Endometrium (tissue), 2 donors: ENCODE results near the gene MAP1LC3A.

Source experiments
- FAIRE-seq: peaks from 2 replicates; lab custom pipeline; 2012; peaks lifted over from hg19 to GRCh38; lab: Jason Lieb, UNC
- donor health status: control.
- donor health status: control.

The MAP1LC3A gene

DNA sequence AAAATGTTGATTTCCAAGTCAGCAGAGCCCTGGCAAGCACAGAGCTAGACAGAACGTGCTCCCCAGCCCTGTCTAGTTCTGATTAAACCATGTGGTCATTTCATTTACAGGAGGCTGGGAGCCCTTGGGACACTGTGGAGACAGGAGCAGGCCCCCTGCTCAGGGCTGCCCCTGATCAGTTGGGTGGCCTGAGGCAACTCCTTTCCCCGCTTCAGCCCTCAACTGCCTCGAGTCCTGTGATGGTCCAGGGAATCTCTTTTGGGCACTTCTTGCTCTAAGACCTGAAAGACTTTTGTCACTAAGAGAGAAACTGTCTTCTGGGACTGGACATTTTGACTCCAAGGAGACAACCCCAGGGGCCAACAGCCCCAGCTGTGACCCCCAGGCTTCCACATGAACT lies 28.8 kb upstream of the MAP1LC3A start:
- no peak for FAIRE-seq

DNA sequence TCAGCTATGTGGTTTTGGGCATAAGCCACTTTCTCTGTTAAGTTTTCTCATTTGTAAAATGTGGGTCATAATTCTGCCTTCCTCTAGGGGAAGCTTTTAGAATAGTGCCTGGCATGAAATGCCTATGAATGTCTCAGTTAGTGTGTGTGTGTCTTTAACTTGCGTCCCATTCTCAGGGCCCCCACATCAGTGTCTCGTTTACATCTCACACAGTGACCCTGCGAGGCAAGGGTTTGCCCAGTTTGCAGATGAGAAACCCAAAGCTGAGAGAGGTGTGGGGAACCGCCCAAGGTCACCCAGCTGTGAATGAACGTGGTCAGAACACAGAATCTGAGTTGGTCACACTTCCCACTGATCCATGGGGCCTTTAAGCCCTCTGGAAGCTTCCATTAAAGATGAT lies 28.2 kb upstream of the MAP1LC3A start:
- no peak for FAIRE-seq

DNA sequence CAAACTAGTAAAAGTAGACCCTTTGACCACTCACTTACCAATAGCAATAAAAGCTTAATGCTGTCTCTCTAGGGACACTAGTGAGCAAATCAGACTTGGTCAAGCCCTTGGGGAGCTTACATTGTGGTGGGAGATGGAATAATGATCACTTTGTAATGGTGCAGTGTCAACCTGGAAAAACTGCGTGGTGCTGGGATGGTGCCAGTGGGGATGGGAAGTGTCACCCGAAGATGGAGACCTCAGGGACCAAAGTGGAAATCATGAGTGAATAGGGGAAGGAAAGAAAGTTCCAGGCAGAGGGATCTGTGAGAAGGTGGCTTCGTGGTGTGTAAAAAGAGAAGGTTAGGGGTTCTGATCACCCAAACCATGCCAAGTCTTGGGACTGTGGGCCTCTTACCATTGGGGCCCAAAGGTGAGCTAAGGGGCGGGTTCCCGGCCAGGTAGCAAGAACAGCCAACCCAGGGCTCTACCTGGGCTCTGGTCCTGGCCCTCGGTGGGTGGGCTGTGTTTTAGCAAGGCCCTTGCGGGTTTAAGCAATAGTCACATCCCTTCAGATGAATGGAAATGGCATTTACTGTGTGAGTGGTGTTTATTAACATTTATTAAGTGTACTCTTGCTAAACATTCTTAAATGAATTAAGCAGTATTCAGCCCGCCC lies 26.8 kb upstream of the MAP1LC3A start:
- FAIRE-seq = no peak

DNA sequence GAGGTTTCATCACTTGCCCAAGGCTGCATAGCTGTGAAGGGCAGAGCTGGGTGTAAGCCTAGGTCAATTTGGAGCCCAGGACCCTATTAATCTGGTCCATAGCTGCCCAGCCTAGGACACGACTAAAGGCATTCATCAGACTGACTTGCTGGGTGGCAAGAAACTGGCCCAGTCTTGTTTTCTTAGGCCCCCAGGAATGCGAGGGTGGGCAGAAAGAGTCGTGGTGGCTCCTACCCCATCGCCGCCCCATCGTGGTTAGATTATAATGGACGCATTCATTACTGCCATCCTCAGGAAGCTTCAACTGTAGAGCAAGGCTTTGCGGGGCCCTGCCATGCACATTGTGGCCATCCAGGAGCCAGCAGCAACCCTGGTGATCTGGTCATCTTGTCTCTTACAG lies 26.2 kb upstream of the MAP1LC3A start:
- no peak for FAIRE-seq

DNA sequence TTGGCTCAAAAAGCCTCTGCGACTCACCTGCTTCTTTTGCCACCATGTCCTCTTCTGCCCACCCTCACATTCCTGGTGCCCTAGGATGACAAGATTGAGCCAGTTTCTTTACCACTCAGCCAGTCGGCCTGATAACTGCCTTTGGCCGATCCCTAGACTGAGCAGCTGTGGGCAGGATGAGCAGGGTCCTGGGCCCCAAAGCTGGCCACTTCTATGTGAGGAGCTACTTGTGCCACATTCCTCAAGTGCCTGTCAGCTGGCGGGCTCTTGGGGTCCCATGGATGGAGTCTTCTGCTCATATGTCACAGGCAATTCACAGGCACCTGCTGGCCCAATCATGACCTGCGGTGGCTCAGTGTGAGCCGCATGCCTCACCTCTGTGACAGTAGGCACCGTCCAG lies 25.8 kb upstream of the MAP1LC3A start:
- no peak for FAIRE-seq

DNA sequence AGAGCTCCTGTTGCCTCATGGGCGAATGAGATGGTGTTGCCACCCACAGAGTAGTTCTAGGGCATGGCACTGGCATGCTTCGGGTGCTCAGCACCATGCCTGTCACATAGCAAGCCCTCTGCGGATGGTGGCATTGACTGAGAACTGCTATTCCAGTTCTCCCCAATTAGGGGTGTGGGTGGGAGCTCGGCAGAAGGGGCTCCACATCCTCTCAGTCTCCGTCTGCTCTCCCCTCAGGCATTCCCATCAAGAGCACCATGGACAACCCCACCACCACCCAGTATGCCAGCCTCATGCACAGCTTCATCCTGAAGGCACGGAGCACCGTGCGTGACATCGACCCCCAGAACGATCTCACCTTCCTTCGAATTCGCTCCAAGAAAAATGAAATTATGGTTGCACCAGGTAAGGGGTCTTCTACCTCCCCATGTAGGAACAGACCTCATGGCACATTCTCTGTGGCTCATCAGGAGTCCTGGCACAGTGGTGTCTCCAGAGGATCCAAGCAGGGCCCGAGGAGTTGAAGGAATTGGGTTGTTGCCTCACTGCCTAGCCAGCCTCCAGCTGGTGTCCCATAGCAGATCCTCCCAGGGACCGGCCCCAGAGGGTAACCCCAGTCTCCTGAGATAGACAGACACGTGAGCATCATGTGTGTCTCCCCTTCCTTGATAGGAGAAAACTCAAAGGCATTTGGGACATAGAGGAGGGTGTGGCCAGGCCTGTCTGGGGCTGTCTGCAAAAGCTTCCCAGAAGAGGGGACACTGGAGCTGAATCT lies 23.9 kb upstream of the MAP1LC3A start:
- no peak for FAIRE-seq

DNA sequence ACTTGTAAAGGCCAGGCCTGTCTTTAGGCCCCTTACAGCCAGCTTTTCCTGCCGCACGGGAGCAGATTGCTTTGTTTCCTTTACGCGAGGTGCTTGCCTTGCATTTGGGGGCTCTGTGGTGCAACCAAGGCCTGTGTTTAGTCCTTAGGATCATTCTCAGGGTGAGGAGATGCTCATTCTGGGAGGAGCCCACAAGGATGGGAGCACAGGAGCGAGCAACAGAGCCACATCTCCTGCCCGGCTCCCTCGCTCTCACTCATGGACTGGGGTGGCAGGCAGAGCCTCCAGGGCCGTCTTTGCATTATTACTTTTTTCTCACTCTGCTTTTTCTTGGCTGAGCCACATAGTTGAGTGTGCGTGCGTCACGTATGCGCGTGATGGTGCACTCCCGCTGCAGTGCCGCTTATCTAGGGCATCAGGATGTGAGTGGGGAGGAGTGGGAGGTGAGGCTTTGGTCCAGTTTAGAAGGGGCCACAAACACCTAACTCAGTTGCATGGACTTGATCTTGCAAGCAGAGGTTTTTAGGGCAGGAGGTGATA lies 23.1 kb upstream of the MAP1LC3A start:
- no peak for FAIRE-seq

DNA sequence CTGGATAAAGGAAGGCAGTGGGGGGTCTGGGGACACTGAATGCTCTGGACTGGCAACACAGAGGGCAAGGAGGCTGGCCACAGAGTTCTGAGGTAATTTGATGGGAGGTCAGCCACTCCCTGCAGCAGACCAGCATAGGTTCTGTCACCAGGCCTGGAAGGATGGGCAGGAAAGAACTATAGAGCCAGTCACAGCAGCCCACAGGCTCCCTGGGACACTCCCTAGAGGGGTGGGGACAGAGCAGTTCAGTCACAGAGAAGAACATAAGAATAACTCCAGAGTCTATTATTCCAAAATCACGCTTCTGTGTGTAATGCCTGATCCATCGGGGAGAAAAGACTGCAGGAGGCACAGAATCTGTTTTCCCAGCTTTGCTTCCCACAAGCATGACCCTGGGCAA lies 22.7 kb upstream of the MAP1LC3A start:
- no peak for FAIRE-seq

DNA sequence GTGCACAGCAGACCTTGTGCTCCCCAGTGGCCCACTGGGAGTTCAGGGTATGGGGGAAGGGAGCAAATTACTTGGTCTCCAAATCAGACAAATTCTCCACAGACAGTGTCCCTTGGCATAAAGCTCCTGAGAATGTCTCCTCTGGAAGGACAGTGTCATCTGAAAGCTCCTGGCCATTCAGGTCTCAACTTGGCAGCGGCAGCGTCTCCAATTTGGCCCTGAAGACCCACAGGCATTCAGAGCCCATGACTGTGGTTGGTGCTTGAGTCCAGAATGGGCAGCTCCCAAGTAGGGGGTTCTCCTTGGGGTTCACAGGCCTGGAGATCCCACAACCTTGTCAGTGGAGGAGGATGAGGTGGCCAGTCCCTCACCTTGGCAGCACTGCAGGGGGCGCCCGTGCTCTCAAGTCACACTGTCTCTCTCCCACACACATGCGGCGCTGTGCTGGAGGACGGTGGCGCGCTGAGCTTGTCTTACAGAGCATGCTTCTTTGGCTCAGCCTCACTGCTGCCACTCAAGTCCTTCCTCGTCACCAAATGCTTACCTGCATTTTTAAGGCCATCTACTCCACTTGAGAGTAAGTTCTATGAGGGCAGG lies 21.6 kb upstream of the MAP1LC3A start:
- no peak for FAIRE-seq

DNA sequence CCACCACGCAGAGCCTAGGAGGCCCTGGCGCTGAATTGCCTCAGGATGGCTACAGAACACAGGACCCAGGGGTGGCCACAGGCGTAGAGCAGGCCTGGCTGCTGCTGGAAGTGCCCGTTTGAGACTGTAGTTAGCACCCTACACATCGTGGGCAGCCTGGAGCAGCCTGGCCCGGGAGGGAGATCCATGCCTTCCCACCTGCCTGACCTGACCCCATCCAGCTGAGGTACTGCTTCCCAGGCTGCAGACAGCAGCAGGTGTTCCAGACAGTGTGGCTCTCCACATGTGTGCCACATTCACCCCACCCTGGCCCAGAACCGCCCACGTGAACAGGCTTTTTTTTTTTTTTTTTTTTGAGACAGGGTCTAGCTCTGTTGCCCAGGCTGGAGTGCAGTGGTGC lies 20.9 kb upstream of the MAP1LC3A start:
- FAIRE-seq = no peak

DNA sequence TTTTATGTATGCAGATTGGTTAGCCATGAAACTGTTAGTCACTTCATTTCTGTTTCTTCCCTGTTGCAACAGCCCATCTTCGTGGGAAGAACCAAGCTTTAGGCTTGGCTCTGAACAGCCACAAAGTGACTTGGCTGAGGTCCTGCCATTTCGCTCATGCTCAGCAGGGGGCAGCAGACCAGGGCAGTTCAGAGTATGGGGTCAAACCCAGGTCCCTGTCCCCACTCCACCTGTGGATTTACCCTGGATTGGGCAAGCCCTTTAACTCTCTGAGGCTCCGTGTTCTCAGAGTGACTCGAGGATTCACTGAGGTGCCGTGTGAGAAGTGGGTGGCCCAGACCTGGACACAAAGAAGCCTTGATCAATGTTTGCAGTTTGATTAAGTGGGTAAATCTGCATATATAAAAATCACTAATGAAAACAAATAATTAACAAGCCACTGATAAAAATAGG lies 19.8 kb upstream of the MAP1LC3A start:
- FAIRE-seq = no peak

DNA sequence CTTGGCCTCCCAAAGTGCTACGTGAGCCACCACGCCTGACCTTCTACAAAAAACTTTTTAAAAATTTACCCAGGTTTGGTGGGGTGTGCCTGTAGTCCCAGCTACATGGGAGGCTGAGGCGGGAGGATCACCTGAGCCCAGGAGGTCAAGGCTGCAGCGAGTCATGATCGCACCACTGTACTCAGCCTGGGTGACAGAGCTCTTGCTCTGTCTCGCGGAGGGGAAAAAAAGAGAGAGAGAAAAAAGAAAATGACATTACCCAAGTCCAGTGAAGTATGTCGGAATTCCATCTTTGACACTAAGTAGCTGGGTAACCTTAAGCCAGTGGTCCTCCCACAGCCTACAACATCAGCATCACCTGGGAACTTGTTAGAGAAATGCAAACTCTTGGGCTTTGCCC lies 18.8 kb upstream of the MAP1LC3A start:
- no peak for FAIRE-seq

DNA sequence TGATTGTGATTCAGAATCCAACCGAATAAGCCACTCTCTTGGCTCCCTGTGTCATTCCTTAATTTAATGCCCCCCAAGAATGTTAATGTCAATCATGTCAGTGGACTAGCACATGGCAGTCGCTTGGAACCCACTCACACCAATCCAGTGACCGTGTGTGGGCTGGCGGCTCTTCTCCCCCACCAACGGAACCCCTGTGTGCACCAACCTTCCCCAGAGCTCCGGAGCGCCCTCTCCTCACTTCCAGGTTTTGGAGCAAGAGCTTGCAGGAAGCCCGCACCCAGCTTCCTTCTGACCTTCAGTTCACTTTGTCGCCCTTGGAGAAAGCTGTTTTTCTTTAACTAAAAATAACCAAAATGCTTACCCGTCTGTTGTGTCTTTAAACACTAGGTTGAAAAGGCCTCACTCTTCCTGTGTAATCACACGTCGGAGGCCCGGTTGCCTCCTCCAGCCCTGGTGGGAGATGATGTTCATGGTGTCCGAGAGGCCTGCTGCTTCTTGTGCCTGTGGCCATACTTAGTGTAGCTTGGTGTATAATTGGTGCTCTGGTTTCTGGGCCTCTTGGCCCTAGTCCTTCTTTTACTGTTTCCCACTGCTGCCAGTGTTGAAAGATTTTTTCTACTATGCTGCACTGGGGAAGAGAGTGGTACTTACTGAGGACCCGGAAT lies 17.8 kb upstream of the MAP1LC3A start:
- no peak for FAIRE-seq

DNA sequence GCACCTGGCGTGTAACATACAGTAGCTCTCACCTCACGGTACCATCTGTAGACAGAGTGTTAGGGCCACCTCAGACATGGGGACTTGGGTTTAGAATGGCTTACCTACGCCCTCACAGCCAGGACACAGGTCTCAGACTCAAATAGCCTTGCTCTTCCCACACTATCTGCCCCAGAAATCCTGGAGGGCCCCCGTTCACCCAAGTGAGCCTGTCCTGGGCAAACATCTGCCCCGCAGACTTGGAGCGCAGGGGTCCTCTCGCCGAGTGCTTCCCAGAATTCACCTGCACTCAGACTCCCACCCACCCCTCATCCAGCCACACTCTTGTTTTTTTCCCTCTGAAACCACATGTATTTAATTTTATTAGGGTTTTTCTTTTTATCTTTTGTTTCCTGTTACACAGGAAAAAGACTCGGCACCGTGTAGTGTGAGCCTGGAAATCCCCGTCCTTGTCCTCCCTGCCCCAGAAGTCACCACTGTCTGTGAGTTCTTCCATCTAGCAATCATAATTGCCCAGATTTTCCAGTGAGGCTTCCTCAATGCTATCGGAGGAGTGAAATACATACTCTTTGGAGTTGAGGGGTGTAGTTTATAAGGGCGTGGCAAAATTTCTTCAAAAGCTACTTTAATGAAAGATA lies 17.1 kb upstream of the MAP1LC3A start:
- FAIRE-seq = no peak

DNA sequence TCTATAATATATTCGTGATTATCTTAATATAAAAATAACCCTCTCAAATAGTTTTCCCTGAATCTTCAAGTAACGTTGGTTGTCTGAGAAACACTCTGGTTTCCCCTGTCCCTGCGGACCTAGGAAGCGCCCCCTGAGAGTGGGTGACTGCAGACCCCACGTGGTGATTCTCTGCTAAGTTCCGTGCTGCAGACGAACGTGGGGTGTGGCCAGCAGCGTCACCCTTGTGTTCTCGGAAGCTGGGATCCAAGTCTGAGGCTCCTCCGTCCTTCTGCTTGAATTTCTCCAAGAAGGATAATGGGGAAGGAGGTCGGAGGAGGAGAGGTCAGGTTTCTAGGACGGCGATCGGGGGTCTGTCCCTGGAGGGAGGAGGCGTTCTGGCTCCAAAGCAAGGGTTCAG lies 16.6 kb upstream of the MAP1LC3A start:
- no peak for FAIRE-seq

DNA sequence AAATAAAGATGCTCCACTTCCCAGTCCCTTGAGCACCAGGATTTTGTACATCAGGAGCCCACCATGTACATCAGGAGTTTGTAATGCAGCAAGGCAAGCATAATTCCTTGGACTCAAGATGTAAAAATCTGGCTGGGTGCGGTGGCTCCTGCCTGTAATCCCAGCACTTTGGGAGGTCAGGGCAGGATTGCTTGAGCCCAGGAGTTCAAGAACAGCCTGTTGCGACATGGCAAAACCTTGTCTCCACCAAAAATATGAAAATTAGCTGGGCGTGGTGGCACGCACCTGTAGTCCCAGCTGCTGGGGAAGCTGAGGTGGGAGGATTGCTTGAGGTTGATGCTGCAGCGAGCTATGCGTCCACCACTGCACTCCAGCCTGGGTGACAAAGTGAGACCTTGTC lies 16.1 kb upstream of the MAP1LC3A start:
- no peak for FAIRE-seq

DNA sequence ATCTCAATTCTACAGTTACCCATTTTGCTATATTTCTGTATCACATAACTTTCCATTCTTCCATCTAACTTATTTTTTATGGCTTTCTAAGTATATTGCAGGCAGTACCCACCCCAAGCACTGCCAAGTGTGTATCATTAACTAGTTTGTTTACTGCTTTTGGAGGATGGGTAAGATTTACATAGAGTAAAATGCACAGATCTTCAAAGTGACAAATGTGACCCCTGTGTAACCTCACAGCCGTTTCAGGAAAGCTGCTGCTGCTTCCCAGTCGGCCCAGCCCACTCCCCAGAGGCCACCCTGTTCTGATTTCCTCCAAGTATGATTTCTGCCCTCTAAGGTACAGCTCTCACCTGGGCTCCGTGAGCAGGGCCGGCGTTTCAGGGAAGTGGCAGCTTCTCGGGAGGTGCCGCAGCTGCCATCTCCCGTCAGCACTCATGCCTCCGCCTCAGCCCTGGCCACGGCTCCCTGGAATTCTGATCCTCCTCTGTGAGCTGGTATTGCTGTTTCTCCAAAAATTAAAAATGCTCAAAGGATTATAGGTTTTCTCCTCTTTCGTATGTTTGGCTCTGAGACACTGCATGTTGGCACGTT lies 15.0 kb upstream of the MAP1LC3A start:
- FAIRE-seq = no peak

DNA sequence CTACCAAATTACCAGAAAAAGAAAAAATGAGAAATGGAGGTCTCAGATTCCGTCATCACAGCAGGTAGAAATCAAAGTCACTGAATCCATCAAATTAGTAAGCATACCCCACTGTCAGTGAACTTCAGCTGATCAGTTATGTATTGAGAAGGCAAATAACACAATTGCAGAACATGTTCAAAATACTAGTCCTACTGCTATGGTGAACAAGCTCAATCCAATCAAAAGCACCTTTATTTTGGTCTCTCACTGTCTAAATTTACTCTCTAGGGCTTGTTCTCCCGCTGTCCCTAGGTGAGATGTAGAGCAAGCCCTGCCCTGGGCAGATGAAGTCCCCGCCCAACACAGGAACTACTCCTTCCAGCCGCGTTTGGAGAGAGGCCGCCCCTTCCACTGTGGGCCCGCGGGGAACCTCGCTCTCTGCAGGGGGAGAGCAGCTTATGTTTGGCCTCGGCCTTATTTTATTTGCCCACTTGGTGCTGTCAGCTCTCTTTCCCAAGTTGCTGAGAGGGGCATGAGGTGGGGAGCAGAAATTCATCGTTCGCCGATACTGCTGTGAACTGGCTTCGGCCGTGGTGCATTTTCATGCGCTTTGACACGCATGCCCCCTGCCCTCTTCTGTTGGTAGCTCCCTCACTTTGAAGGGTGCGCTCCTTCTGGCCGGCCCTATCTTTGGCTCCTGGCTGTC lies 14.3 kb upstream of the MAP1LC3A start:
- no peak for FAIRE-seq

DNA sequence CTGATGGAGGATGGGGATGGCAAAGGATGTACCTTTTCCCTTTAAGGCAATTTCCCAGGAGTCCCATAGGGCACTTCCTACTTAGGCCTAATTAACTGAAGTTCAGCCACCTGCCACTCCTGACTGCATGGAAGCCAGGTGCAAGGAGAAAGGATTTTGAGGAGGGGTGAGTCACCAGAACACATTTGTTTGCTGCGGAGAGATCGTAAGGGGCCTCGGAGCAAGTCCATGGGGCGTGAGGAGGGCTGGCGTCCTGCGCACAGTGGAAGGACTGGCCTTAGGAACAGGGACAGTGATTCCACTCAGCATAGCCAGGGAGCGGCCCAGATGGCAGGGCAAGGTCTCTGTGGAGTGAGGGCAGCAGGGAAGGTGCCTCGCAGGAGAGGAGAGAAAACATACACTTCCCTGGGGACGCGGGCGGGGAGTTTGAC lies 11.8 kb upstream of the MAP1LC3A start:
- FAIRE-seq = no peak

DNA sequence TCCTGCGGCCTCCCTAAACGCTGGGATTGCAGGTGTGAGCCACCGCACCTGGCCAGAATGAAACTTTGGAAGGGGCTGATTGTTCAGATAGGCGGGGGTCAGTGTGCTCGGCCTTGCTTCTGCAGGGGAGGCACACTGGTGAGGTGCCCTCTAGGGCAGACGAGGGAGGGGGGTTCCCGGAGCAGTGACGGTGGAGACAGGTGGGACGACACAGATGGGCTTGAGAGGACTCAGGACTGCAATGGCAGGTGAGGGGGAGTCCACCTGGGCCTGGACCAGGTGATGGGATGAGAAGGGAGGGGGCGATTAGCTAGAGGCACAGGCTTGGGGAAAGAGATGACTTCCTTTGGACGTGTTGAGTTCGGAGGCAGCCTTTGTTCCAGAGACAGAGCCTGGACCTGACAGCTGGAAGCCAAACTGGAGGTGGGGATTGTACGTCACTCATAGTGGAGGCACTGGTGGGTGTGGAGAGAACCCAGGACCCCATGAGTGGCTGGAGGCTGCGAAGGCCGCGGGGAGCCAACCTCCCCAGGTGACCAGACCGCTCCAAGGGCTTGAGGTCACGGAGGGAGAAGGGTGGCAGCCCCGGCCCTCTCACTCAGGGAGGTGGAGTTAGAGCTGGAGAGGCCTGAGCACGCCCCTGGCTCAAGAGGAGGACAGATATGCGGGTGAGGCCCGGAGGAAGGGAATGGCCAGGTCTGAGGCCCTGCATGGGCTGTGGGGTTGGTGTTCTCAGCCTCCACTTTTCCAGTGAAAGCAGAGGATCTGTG lies 10.5 kb upstream of the MAP1LC3A start:
- FAIRE-seq = no peak
